B cell (primary cell): ENCODE data around the gene CYREN. TPM values are rescaled to one million over a fixed set of nuclear protein-coding genes. Genes with fewer than 3 reads are reported as not detected.

Experiments used
- ATAC-seq: fragments of 200-7000 bp; cut with Tn5 transposase; one replicate; pipeline ENCODE4 v1.10.0; 2021; ENCODE audit warnings: low read depth, mild to moderate bottlenecking, moderate number of reproducible peaks, moderate library complexity
- CTCF ChIA-PET: fragments of 350-600 bp; sonication (Branson Sonifier 250); formaldehyde crosslinking; loops from one replicate; lab custom pipeline; 2021; ENCODE audit warnings: antibody characterized with exemption, inconsistent platforms; lab: Charles Lee
- POLR2A ChIA-PET: fragments of 350-600 bp; sonication (Branson Sonifier 250); formaldehyde crosslinking; loops from one replicate; lab custom pipeline; 2021; ENCODE audit warnings: antibody characterized with exemption; lab: Charles Lee
- DNase-seq: peaks from one replicate; pipeline ENCODE4 v3.0.0; 2013
- H2AFZ ChIP-seq: 2 replicates; pipeline ENCODE4 v1.6.1; 2012; ENCODE audit warnings: mild to moderate bottlenecking, low read depth, low read length; ENCODE audit not compliant: insufficient read depth, poor library complexity, severe bottlenecking
- H3K27ac ChIP-seq, 2 donors: 1 replicate in 1 of 2; 2 replicates in 1 of 2; pipeline ENCODE4 v1.5.1; 2012 to 2013; ENCODE audit warnings: low read length in 2 of 2, mild to moderate bottlenecking in 2 of 2, moderate library complexity in 1 of 2
- H3K27me3 ChIP-seq, 4 experiments: fragments of 200-600 bp in 1 of 4; sonication (generic) in 1 of 4; replicated peaks in 1 of 4; 1 replicate in 2 of 4; 2 replicates in 2 of 4; pipeline versions ENCODE4 v1.6.1 to v1.7.0; 2013 to 2016; ENCODE audit warnings: low read length in 3 of 4, mild to moderate bottlenecking in 2 of 4, mixed read lengths in 1 of 4, moderate library complexity in 1 of 4; ENCODE audit not compliant: insufficient read depth in 4 of 4, control insufficient read depth in 3 of 4; ENCODE audit errors: control extremely low read depth in 1 of 4
- H3K36me3 ChIP-seq, 2 experiments: replicated peaks in 1 of 2; 1 replicate in 1 of 2; 2 replicates in 1 of 2; pipeline versions ENCODE4 v1.6.1 to v1.7.1; 2013; ENCODE audit warnings: low read length in 1 of 2; ENCODE audit not compliant: insufficient read depth in 2 of 2, control insufficient read depth in 1 of 2; ENCODE audit errors: control extremely low read depth in 1 of 2, extremely low read depth in 1 of 2
- H3K4me1 ChIP-seq, 2 donors: fragments of 200-600 bp in 1 of 2; sonication (generic) in 1 of 2; 1 replicate in 1 of 2; 2 replicates in 1 of 2; pipeline versions ENCODE4 v1.5.1 to v1.6.1; 2013 to 2017; ENCODE audit warnings: low read length in 2 of 2; ENCODE audit not compliant: control insufficient read depth in 2 of 2, insufficient read depth in 2 of 2
- H3K4me2 ChIP-seq: replicated peaks from 2 replicates; pipeline ENCODE3; 2012; ENCODE audit warnings: mild to moderate bottlenecking, low read depth, low read length; ENCODE audit not compliant: poor library complexity, severe bottlenecking
- H3K4me3 ChIP-seq, 5 experiments: fragments of 200-600 bp in 1 of 5; sonication (generic) in 1 of 5; 1 replicate in 3 of 5; 2 replicates in 2 of 5; pipeline versions ENCODE4 v1.5.1 to v1.7.0; 2011 to 2016; ENCODE audit warnings: low read length in 4 of 5, mild to moderate bottlenecking in 4 of 5, low read depth in 2 of 5, control low read depth in 1 of 5, moderate library complexity in 1 of 5; ENCODE audit not compliant: insufficient read depth in 1 of 5; ENCODE audit errors: control extremely low read depth in 1 of 5, extremely low read depth in 1 of 5
- H3K79me2 ChIP-seq: fragments of 200-600 bp; sonication (generic); one replicate; pipeline ENCODE4 v1.6.0; 2016; ENCODE audit warnings: low read length; ENCODE audit not compliant: control insufficient read depth, insufficient read depth
- H3K9ac ChIP-seq: fragments of 200-600 bp; sonication (generic); 2 replicates; pipeline ENCODE4 v1.6.1; 2017; ENCODE audit warnings: mild to moderate bottlenecking, low read length, moderate library complexity
- H3K9me3 ChIP-seq, 3 donors: one replicate each; pipeline versions ENCODE4 v1.6.1 to v1.7.1; 2013; ENCODE audit warnings: low read length in 2 of 3; ENCODE audit not compliant: control insufficient read depth in 2 of 3, insufficient read depth in 1 of 3; ENCODE audit errors: control extremely low read depth in 1 of 3
- H4K20me1 ChIP-seq: 2 replicates; pipeline ENCODE4 v1.6.0; 2012; ENCODE audit warnings: mild to moderate bottlenecking, low read length; ENCODE audit not compliant: insufficient read depth, control insufficient read depth, poor library complexity, severe bottlenecking
- H3K27ac Mint-ChIP-seq: one replicate; pipeline ENCODE4 v1.8.0; 2021; ENCODE audit warnings: mixed read lengths
- H3K27me3 Mint-ChIP-seq: one replicate; pipeline ENCODE4 v1.8.0; 2021; ENCODE audit warnings: mixed read lengths
- H3K4me1 Mint-ChIP-seq: one replicate; pipeline ENCODE4 v1.8.0; 2021; ENCODE audit warnings: mixed read lengths
- H3K4me3 Mint-ChIP-seq: one replicate; pipeline ENCODE4 v1.8.0; 2021; ENCODE audit warnings: mixed read lengths
- H3K9me3 Mint-ChIP-seq: one replicate; pipeline ENCODE4 v1.8.0; 2022; ENCODE audit warnings: mixed read lengths; ENCODE audit not compliant: insufficient read depth
- EZH2 ChIP-seq: IDR thresholded peaks from 2 replicates; pipeline ENCODE4 v1.6.1; 2012; ENCODE audit warnings: borderline replicate concordance, low read depth, mild to moderate bottlenecking, moderate library complexity, low read length; ENCODE audit not compliant: insufficient read depth, poor library complexity, severe bottlenecking
- WGBS: methylation state at CpG from one replicate; pipeline ENCODE4 v1.1.5; 2013; ENCODE audit warnings: missing lambda C conversion rate; ENCODE audit not compliant: insufficient coverage; 5-methylcytosine and 5-hydroxymethylcytosine counted together
- intact Hi-C: fragments of 100-400 bp; cut with micrococcal nuclease; formaldehyde crosslinking; loops from one replicate; pipeline ENCODE4 v1.10.0; 2022
- polyA plus RNA-seq: library from polyadenylated mRNA; depleted of rRNA; stranded (reverse); fragments of >200 nt; gene quantifications from 2 replicates; pipeline ENCODE4 v1.2.3, GENCODE V29; 2012
- total RNA-seq, 2 donors: library from RNA; stranded (reverse); fragments of 120-200 nt in 1 of 2; gene quantifications; 1 replicate in 1 of 2; 2 replicates in 1 of 2; pipeline versions ENCODE4 v1.2.3 to v1.2.4, GENCODE V29; 2013 to 2022
- TF ChIP-seq, protein P1 (sequence below): fragments of 200-600 bp; IDR thresholded peaks from one replicate; pipeline ENCODE4 v1.8.0; 2022; ENCODE audit warnings: antibody characterized with exemption, mild to moderate bottlenecking

CYREN gene
- total and polyA plus RNA-seq, 2 donors (not counting 1 experiment from before 2014, with no cell fraction given): 19.2 to 54.6 TPM

GRCh38 chr7:135189961-135190360, 19.5 kb upstream of the CYREN start:
- Histone ChIP-seq H3K9me3 (no peaks in the 10 kb centered on the region), H3K79me2 (no peaks in the 10 kb centered on the region), H3K4me1 (peaks cover 9 to 16% of the 10 kb centered on the region in 2 donors), H2AFZ (no peak overlapping the region), H4K20me1 (no peaks in the 10 kb centered on the region), H3K4me2 (no peak overlapping the region), H3K27ac (no peak overlapping the region), H3K4me3 (no peak overlapping the region), H3K36me3 (peaks cover 2 to 73% of the 10 kb centered on the region in 2 experiments), H3K9ac (no peak overlapping the region), H3K27me3 (no peaks in the 10 kb centered on the region)
- WGBS: 100% methylated on average over 4 of the region's 4 CpGs
- no peak for TF ChIP-seq EZH2
- TF ChIP-seq, protein P1, sequence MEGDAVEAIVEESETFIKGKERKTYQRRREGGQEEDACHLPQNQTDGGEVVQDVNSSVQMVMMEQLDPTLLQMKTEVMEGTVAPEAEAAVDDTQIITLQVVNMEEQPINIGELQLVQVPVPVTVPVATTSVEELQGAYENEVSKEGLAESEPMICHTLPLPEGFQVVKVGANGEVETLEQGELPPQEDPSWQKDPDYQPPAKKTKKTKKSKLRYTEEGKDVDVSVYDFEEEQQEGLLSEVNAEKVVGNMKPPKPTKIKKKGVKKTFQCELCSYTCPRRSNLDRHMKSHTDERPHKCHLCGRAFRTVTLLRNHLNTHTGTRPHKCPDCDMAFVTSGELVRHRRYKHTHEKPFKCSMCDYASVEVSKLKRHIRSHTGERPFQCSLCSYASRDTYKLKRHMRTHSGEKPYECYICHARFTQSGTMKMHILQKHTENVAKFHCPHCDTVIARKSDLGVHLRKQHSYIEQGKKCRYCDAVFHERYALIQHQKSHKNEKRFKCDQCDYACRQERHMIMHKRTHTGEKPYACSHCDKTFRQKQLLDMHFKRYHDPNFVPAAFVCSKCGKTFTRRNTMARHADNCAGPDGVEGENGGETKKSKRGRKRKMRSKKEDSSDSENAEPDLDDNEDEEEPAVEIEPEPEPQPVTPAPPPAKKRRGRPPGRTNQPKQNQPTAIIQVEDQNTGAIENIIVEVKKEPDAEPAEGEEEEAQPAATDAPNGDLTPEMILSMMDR: no peak
- CTCF ChIA-PET: interaction anchor here (1.0 to 4.1 kb wide), 3 partner anchors 20 to 203 kb away, joined by 4 to 20 read pairs (median 7); partner anchors contain the start of genes AGBL3 and CYREN
- POLR2A ChIA-PET: no interaction called here
- no peaks in the 10 kb centered on the region for H3K9me3 Mint-ChIP-seq
- intact Hi-C loops: no loop called here
- ATAC-seq: no peak
- DNase-seq: no peak
- H3K4me3 Mint-ChIP-seq: no peak overlapping the region
- H3K4me1 Mint-ChIP-seq: peaks cover 22% of the 10 kb centered on the region
- H3K27me3 Mint-ChIP-seq: no peaks in the 10 kb centered on the region
- no peak overlapping the region for H3K27ac Mint-ChIP-seq

GRCh38 chr7:135189221-135189662, 18.7 kb upstream of the CYREN start:
- H3K27ac Mint-ChIP-seq: peak overlapping the region; percentile 56
- intact Hi-C loops: no loop called here
- no peak overlapping the region for H3K27ac ChIP-seq

More at GRCh38 chr7:135189221-135189662, 18.7 kb upstream of the CYREN start:
- POLR2A ChIA-PET: no interaction called here
- H3K4me1 ChIP-seq: peaks cover 9 to 16% of the 10 kb centered on the region in 2 donors
- WGBS: 93% methylated on average over 6 of the region's 6 CpGs
- H3K36me3 ChIP-seq: peaks cover 2 to 69% of the 10 kb centered on the region in 2 experiments
- H2AFZ ChIP-seq: no peak overlapping the region
- H3K9me3 Mint-ChIP-seq: no peaks in the 10 kb centered on the region
- H3K27me3 ChIP-seq: no peaks in the 10 kb centered on the region
- DNase-seq (no peak), ATAC-seq (no peak)
- CTCF ChIA-PET: interaction anchor here (0.7 to 4.1 kb wide), 4 partner anchors 14 to 203 kb away, joined by 3 to 20 read pairs (median 6); partner anchors contain the start of genes AGBL3 and CYREN
- TF ChIP-seq EZH2: no peak
- TF ChIP-seq, protein P1: no peak
- H3K9ac ChIP-seq: no peak overlapping the region
- H3K4me3 Mint-ChIP-seq: peak overlapping the region; percentile 54
- H3K4me2 ChIP-seq: no peak overlapping the region
- peaks cover 22% of the 10 kb centered on the region for H3K4me1 Mint-ChIP-seq
- H3K79me2 ChIP-seq: no peaks in the 10 kb centered on the region
- peaks cover 0 to 4% (median 0%) of the 10 kb centered on the region in 3 donors for H3K9me3 ChIP-seq
- no peaks in the 10 kb centered on the region for H3K27me3 Mint-ChIP-seq
- H3K4me3 ChIP-seq: no peak overlapping the region
- no peaks in the 10 kb centered on the region for H4K20me1 ChIP-seq
